GM06990 (cell line): ENCODE data around the gene TEX19.

Experiments
- DNase-seq: peaks from one replicate; pipeline ENCODE4 v3.0.0-alpha.2; 2011; ENCODE audit not compliant: insufficient read length; ENCODE audit errors: extremely low read depth
- H3K27me3 ChIP-seq: replicated peaks from 2 replicates; pipeline ENCODE4 v1.6.0; 2011; ENCODE audit warnings: low read length; ENCODE audit not compliant: control insufficient read depth, insufficient read depth
- H3K36me3 ChIP-seq: 2 replicates; pipeline ENCODE4 v1.5.1; 2011; ENCODE audit warnings: low read length; ENCODE audit not compliant: control insufficient read depth, insufficient read depth
- H3K4me3 ChIP-seq: replicated peaks from 2 replicates; pipeline ENCODE4 v1.5.1; 2011; ENCODE audit warnings: low read depth, mild to moderate bottlenecking, control low read depth, low read length
- TF ChIP-seq, protein P1 (sequence below): IDR thresholded peaks from 2 replicates; pipeline ENCODE4 v1.5.1; 2011; ENCODE audit warnings: low read length, control low read depth, mild to moderate bottlenecking, inconsistent platforms; ENCODE audit not compliant: insufficient read depth, poor library complexity, severe bottlenecking

The TEX19 gene, protein sequence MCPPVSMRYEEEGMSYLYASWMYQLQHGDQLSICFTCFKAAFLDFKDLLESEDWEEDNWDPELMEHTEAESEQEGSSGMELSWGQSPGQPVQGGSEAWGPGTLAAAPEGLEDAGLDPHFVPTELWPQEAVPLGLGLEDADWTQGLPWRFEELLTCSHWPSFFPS

DNA sequence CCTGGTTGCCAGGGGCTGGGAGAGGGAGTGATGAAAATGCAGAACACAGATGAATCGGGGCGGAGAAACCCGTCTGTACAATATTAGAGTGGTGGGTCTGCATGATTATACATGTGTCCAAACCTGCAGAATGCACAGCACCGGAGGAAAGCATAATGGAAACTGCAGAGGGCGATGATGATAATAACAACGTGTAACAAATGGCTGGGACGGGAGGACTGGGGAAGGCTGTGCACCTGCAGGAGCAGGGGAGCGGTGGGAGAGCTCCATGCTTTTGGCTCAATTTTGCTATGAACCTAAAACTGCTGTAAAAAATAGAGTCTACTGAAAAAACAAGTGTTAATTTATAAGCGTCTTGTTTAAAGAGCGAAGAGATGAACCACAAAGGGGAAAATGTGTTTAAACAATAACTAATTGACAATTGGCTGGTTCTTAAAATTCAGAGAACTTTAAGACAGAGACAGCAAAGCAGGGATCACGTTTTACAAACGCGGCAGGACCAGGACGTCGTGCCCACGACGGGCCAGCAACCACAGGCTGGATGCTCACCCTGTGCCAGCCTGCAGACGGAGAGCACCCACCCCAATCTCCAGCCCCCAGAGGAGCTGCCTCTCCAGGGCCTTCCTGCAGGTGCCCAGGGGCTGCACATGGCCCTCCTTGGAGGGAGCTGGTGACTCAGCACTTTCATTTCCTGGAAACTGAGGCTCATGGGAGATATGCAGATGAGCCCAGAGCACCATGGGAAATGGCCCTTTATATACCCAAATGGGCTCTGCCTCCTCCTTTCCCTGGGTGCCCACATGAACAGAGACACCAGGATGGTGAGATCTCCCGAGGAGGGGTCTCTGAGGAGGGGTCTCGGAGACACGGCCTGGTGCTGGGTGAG, at the start of gene TEX19:
Gene TEX19 (plus strand): TSS at position 783 of the 886 bp plus-strand sequence. CDS start 2,904 bp downstream, outside the sequence.
- Histone ChIP-seq H3K36me3 (no peaks in the 10 kb centered on the region), H3K4me3 (no peak within 1 kb of the TSS), H3K27me3 (no peaks in the 10 kb centered on the region)
- DNase-seq, result no peak
- TF ChIP-seq, protein P1, sequence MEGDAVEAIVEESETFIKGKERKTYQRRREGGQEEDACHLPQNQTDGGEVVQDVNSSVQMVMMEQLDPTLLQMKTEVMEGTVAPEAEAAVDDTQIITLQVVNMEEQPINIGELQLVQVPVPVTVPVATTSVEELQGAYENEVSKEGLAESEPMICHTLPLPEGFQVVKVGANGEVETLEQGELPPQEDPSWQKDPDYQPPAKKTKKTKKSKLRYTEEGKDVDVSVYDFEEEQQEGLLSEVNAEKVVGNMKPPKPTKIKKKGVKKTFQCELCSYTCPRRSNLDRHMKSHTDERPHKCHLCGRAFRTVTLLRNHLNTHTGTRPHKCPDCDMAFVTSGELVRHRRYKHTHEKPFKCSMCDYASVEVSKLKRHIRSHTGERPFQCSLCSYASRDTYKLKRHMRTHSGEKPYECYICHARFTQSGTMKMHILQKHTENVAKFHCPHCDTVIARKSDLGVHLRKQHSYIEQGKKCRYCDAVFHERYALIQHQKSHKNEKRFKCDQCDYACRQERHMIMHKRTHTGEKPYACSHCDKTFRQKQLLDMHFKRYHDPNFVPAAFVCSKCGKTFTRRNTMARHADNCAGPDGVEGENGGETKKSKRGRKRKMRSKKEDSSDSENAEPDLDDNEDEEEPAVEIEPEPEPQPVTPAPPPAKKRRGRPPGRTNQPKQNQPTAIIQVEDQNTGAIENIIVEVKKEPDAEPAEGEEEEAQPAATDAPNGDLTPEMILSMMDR, result no peak

DNA sequence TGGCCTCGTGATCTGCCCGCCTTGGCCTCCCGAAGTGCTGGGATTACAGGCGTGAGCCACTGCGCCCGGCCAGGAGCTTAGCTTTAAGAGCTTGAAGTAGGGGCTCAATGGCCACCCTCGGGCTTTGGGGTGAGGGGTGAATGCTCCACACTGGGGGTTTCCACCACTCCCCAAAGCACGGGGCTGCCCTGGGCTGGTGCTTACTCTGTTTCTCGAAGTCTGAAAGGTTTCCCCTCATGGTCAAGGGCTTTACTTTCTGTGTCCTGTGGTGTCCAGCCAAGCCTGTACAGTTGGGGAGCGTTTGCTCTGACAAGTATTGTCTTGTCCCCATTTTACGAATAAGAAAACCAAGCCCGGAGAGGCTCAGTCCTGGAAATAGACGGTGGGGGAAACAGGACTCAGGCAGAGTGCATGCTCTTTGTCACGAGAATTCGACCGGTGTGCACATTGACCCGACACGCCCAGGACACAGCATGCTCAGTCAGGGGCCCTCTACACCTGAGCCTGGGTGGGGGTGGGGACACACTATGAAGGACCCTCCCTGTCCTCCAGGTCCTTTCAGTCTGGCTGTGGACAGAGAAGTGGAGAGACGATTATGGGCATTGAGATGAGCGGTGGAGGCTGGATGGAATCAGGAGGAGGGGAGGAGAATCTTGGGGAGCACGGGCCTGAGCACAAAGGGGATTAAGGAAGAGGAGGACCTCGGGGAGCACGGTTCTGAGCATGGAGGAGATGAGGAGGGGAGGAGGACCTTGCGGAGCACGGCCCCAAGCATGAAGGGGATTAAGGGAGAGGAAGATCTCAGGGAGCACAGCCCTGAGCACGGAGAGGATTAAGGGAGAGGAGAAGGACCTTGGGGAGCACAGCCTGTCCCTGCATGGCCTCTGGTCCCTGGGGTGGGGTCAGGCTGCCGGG, 49.1 kb upstream of the TEX19 start:
- TF ChIP-seq, protein P1, result no peak
- Histone ChIP-seq H3K27me3 (no peaks in the 10 kb centered on the region; the same call in 1 of the 2 replicates), H3K36me3 (no peaks in the 10 kb centered on the region), H3K4me3 (no peak overlapping the region)
- DNase-seq, result no peak

DNA sequence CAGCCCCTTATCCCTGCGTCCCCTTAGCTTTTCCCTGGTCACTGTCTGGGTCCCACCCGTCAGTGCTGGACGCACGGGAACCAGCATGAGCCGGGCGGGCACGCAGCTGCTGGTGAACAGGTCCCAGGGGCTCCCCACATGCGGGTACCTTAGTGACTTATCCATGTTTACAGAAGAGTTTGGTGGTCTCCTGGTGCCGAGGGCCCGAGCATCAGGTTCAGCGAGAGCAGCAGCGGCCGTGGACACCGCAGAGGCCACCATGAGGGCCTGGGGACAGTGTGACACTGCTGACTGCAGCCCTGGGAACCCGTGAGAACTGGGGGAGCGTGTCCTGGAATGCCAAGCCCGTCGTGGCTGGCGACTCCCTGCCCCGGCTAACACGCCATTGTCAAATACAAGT, 48.2 kb upstream of the TEX19 start:
- DNase-seq, result no peak
- Histone ChIP-seq H3K36me3 (no peaks in the 10 kb centered on the region), H3K4me3 (no peak overlapping the region), H3K27me3 (no peaks in the 10 kb centered on the region; the same call in 1 of the 2 replicates)
- TF ChIP-seq, protein P1, result no peak

DNA sequence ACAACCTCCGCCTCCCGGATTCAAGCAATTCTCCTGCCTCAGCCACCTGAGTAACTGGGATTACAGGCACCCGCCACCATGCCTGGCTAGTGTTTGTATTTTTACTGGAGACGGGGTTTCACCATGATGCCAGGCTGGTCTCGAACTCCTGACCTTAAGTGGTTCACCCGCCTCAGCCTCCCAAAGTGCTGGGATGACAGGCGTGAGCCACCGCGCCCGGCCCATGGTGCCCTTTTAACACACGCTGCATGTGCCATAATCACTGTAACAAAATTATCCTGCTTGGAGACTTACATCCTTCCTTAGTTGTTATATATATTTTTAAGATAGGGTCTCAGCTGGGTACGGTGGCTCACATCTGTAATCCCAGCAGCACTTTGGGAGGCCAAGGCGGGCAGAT, 47.1 kb upstream of the TEX19 start:
- TF ChIP-seq, protein P1, result no peak
- no peaks in the 10 kb centered on the region for H3K36me3 ChIP-seq

DNA sequence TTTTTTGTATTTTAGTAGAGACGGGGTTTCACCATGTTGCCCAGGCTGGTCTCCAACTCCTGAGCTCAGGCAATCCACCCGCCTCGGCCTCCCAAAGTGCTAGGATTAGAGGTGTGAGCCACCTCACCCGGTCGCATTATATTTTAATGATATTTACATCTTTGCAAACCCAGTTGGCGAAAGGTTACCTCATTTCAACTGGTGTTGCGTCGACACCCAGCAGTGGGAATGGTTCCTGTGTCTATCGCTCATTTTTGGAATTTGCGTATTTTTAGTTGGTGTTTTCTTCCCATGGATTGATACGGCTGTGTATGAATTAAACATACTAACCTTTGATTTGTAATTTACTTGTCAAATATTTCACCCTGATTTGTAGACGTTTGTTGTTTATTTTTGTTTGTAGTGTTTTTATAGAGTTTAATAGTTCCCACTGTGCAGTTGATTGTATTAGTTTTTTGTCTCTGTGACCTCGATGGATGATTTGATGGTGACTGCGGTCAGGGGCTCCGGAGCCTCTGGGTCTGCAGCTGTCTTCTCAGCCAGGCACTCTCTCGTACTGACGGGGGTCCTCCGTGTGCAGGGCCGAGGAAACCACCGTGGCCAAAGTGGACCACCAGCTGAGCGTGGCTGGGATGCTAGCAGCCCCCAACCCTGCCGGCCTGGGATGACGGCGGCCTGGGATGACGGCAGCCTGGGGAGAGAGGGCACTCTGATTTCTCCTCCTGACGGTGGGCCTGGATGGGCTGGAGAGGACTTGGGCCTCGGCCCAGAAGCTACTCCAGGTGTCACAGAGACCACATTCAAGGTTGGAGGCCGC, 45.6 kb upstream of the TEX19 start:
- H3K27me3 ChIP-seq, result no peaks in the 10 kb centered on the region; the same call in 1 of the 2 replicates
- DNase-seq, result no peak
- TF ChIP-seq, protein P1, result no peak
- H3K4me3 ChIP-seq, result no peak overlapping the region
- no peaks in the 10 kb centered on the region for H3K36me3 ChIP-seq

More for the DNA sequence above, 47.1 kb upstream of the TEX19 start:
- H3K4me3 ChIP-seq, result no peak overlapping the region
- DNase-seq, result no peak
- H3K27me3 ChIP-seq, result no peaks in the 10 kb centered on the region; the same call in 1 of the 2 replicates
